Loucy (cell line): Measurements from ENCODE around the gene PTK6.
"Not testable (repeated sequence)": the region's sequence is repeated elsewhere in the genome, so short reads cannot be mapped to it uniquely, and the experiment has no call there.

Source experiments
- H2AFZ ChIP-seq: fragments of 200-600 bp; sonication (generic); 2 replicates; pipeline ENCODE4 v1.6.0; 2016; ENCODE audit warnings: antibody characterized with exemption, mild to moderate bottlenecking, low read length, moderate library complexity
- H3F3A ChIP-seq: fragments of 200-600 bp; 2 replicates; pipeline ENCODE4 v1.6.0; 2016; ENCODE audit warnings: antibody characterized with exemption, low read depth, mild to moderate bottlenecking
- H3K27me3 ChIP-seq: fragments of 200-600 bp; sonication (generic); 2 replicates; pipeline ENCODE4 v1.6.1; 2014; ENCODE audit warnings: low read length, mild to moderate bottlenecking; ENCODE audit not compliant: insufficient read depth, poor library complexity, severe bottlenecking
- H3K36me3 ChIP-seq: fragments of 200-600 bp; sonication (generic); 2 replicates; pipeline ENCODE4 v1.6.1; 2016; ENCODE audit warnings: low read length; ENCODE audit not compliant: insufficient read depth
- H3K4me1 ChIP-seq: fragments of 200-600 bp; sonication (generic); 2 replicates; pipeline ENCODE4 v1.5.1; 2014; ENCODE audit warnings: low read length, mild to moderate bottlenecking; ENCODE audit not compliant: insufficient read depth, poor library complexity, severe bottlenecking
- H3K4me2 ChIP-seq: fragments of 200-600 bp; sonication (generic); 2 replicates; pipeline ENCODE4 v1.6.0; 2014; ENCODE audit warnings: antibody characterized with exemption, low read length, low read depth, mild to moderate bottlenecking; ENCODE audit not compliant: poor library complexity, severe bottlenecking
- H3K4me3 ChIP-seq: fragments of 200-600 bp; sonication (generic); 2 replicates; pipeline ENCODE4 v1.5.1; 2014; ENCODE audit warnings: low read length, mild to moderate bottlenecking, mixed read lengths; ENCODE audit not compliant: poor library complexity, severe bottlenecking
- H3K79me2 ChIP-seq: fragments of 200-600 bp; sonication (generic); 2 replicates; pipeline ENCODE4 v1.6.1; 2014; ENCODE audit warnings: low read length; ENCODE audit not compliant: insufficient read depth
- H3K9ac ChIP-seq: fragments of 200-600 bp; sonication (generic); 2 replicates; pipeline ENCODE4 v1.6.0; 2014; ENCODE audit warnings: mild to moderate bottlenecking, low read depth, low read length, moderate library complexity; ENCODE audit not compliant: poor library complexity, severe bottlenecking
- H3K9me2 ChIP-seq: fragments of 200-600 bp; sonication (generic); replicated peaks from 2 replicates; pipeline ENCODE4 v1.6.1; 2016; ENCODE audit warnings: low read depth, low read length, mixed read lengths
- H3K9me3 ChIP-seq: fragments of 200-600 bp; sonication (generic); 2 replicates; pipeline ENCODE4 v1.6.1; 2014; ENCODE audit warnings: mild to moderate bottlenecking, antibody characterized with exemption, low read length, low read depth; ENCODE audit not compliant: insufficient read depth
- H4K20me1 ChIP-seq: fragments of 200-600 bp; sonication (generic); 2 replicates; pipeline ENCODE4 v1.6.0; 2014; ENCODE audit warnings: antibody characterized with exemption, low read length, mild to moderate bottlenecking; ENCODE audit not compliant: insufficient read depth, poor library complexity, severe bottlenecking
- EZH2phosphoT487 ChIP-seq: fragments of 200-600 bp; IDR thresholded peaks from 2 replicates; pipeline ENCODE4 v1.6.1; 2018; ENCODE audit warnings: antibody characterized with exemption, mild to moderate bottlenecking, moderate library complexity, borderline replicate concordance
- TF ChIP-seq, protein P1 (sequence below): fragments of 200-600 bp; sonication (generic); conservative IDR thresholded peaks from 2 replicates; pipeline ENCODE4 v1.5.1; 2014; ENCODE audit warnings: mild to moderate bottlenecking, antibody characterized with exemption, low read length

PTK6 gene

DNA sequence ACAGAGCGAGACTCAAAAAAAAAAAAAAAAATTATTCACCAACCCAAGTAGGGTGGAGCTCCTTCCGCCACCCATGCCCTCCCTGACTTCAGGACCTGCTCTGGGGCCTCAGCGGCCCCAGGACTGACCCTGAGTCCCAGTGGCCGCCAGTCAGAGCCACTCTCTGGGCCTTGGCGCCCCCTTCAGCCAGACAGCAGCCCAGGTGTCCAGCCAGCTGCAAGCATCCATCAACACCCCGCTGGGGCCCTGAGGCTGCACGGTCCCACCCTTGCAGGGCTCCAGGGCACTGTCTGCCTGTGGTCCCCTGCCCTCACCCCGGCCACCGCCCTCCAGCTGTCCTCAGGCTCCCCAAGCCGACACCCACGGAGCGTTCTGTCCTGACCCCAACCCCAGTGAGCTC, 53.3 kb downstream of the PTK6 start:
- Histone ChIP-seq H3K9me3 (no peaks in the 10 kb centered on the region), H3K4me2 (no peak overlapping the region), H3K27me3 (no peaks in the 10 kb centered on the region), H3F3A (no peaks in the 10 kb centered on the region), H3K79me2 (no peaks in the 10 kb centered on the region), H3K4me3 (no peak overlapping the region), H3K9me2 (no peaks in the 10 kb centered on the region), H4K20me1 (no peaks in the 10 kb centered on the region), H3K36me3 (no peaks in the 10 kb centered on the region), H3K4me1 (peaks cover 9% of the 10 kb centered on the region), H3K9ac (no peak overlapping the region), H2AFZ (no peak overlapping the region)
- no peak for TF ChIP-seq EZH2phosphoT487
- TF ChIP-seq, protein P1, sequence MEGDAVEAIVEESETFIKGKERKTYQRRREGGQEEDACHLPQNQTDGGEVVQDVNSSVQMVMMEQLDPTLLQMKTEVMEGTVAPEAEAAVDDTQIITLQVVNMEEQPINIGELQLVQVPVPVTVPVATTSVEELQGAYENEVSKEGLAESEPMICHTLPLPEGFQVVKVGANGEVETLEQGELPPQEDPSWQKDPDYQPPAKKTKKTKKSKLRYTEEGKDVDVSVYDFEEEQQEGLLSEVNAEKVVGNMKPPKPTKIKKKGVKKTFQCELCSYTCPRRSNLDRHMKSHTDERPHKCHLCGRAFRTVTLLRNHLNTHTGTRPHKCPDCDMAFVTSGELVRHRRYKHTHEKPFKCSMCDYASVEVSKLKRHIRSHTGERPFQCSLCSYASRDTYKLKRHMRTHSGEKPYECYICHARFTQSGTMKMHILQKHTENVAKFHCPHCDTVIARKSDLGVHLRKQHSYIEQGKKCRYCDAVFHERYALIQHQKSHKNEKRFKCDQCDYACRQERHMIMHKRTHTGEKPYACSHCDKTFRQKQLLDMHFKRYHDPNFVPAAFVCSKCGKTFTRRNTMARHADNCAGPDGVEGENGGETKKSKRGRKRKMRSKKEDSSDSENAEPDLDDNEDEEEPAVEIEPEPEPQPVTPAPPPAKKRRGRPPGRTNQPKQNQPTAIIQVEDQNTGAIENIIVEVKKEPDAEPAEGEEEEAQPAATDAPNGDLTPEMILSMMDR = peak; percentile 44

DNA sequence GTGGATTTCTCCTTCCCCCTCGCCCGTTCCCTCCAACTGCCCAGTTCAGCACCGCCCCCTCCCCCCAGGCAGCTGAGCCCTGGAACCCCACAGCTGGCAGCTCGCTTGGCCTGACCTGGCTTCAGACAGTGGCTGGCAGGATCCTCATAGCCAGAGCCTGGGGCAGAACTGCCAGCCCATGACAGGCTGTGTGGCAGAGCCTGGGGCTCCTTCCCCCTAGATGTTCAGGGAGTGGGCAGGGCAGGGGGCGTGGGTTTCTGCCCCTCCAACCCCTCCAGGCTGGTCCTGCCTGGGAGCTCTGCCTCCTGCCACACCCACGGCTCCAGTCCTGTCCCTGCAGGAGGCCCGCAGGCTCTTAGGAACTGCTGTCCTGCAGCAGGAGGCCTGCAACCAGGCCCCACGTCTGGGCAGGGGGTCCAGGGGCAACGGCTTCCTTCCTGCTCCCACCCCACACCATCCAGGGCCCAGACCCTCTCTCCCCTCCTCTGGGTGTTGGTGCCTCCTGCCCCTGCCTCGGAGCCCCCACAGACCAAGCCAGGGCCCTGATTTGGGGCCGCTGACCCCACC, 55.1 kb downstream of the PTK6 start:
- Histone ChIP-seq H3K36me3 (no peaks in the 10 kb centered on the region), H3K4me2 (no peak overlapping the region), H3K27me3 (no peaks in the 10 kb centered on the region), H3F3A (no peaks in the 10 kb centered on the region), H3K4me1 (peaks cover 9% of the 10 kb centered on the region), H3K79me2 (no peaks in the 10 kb centered on the region), H4K20me1 (no peaks in the 10 kb centered on the region), H3K4me3 (no peak overlapping the region), H3K9me3 (no peaks in the 10 kb centered on the region), H2AFZ (no peak overlapping the region), H3K9me2 (no peaks in the 10 kb centered on the region), H3K9ac (no peak overlapping the region)
- TF ChIP-seq, protein P1 = no peak
- TF ChIP-seq EZH2phosphoT487 = no peak

DNA sequence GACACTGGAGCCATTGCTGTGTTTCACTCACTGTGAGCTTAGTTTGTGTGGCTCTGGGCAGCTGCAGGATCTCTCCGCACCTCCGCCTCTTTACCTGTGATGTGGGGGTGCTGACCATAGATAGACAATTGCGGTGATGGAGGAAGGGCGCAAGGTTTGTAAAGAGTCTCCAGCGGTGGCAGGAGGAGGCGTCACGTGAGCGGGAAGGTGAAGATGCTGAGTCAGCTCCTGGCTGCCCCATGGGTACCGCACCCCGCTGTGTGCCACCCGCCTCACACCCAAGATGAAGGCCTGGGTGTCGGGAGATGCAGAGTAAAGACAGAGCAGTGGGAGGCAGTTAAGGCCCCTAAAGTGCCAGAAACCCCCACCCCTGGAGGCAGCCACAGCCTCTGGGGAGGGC, 55.7 kb downstream of the PTK6 start:
- TF ChIP-seq, protein P1 = no peak
- TF ChIP-seq EZH2phosphoT487 = no peak
- Histone ChIP-seq H3K27me3 (no peaks in the 10 kb centered on the region), H3F3A (no peaks in the 10 kb centered on the region), H3K4me3 (no peak overlapping the region), H3K4me2 (no peak overlapping the region), H3K9me2 (no peaks in the 10 kb centered on the region), H3K9ac (no peak overlapping the region), H3K4me1 (peaks cover 9% of the 10 kb centered on the region), H3K9me3 (no peaks in the 10 kb centered on the region), H2AFZ (no peak overlapping the region), H3K79me2 (no peaks in the 10 kb centered on the region), H4K20me1 (no peaks in the 10 kb centered on the region), H3K36me3 (no peaks in the 10 kb centered on the region)

DNA sequence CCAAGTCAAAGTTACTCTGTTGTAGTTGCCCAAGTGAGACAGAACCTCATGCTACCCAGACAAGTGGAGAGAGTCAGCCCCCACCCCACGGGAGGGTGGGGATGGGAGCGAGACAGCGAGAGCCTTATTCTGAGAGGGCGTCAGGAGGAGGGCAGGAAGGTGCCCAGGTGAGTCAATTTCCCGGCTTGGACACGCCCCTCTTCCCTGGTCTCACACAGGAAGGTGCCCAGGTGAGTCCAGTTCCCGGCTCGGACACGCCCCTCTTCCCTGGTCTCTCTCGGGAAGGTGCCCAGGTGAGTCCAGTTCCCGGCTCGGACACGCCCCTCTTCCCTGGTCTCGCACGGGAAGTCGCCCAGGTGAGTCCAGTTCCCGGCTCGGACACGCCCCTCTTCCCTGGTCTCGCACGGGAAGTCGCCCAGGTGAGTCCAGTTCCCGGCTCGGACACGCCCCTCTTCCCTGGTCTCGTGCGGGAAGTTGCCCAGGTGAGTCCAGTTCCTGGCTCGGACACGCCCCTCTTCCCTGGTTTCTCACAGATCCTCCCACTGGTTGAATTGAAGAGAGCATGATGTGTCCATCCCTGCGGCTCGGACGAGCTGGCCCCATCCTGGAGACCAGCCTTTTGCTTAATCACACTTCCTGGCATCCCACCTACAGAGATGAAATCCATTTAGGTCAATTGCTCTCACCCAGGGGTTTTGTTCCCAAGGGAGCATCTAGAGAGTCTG, 57.3 kb downstream of the PTK6 start:
- not testable (repeated sequence) for H3K4me1 ChIP-seq, H3K36me3 ChIP-seq, H2AFZ ChIP-seq, H3K4me2 ChIP-seq, H3K4me3 ChIP-seq, H3K9me3 ChIP-seq, H3K79me2 ChIP-seq, H3F3A ChIP-seq, H3K9ac ChIP-seq, H4K20me1 ChIP-seq, H3K27me3 ChIP-seq, H3K9me2 ChIP-seq
